Ishikawa (cell line): ENCODE measurements around the gene PSME2.
A peak's percentile ranks its signal among the peaks of the same experiment; 100 is the strongest.

Experiments
- CEBPB ChIP-seq: IDR thresholded peaks from 2 replicates; pipeline ENCODE4 v1.6.1; 2012
- FOXM1 ChIP-seq: IDR thresholded peaks from 2 replicates; pipeline ENCODE4 v1.6.1; 2012; ENCODE audit warnings: low read depth, borderline replicate concordance
- TAF1 ChIP-seq: IDR thresholded peaks from 2 replicates; pipeline ENCODE4 v1.6.1; 2012; ENCODE audit warnings: low read depth, mild to moderate bottlenecking
- TCF12 ChIP-seq: IDR thresholded peaks from 2 replicates; pipeline ENCODE4 v1.6.1; 2012; ENCODE audit warnings: low read depth
- TF ChIP-seq, protein P1 (sequence below): IDR thresholded peaks from 2 replicates; pipeline ENCODE4 v1.6.1; 2012; ENCODE audit warnings: low read depth, mild to moderate bottlenecking

DNA sequence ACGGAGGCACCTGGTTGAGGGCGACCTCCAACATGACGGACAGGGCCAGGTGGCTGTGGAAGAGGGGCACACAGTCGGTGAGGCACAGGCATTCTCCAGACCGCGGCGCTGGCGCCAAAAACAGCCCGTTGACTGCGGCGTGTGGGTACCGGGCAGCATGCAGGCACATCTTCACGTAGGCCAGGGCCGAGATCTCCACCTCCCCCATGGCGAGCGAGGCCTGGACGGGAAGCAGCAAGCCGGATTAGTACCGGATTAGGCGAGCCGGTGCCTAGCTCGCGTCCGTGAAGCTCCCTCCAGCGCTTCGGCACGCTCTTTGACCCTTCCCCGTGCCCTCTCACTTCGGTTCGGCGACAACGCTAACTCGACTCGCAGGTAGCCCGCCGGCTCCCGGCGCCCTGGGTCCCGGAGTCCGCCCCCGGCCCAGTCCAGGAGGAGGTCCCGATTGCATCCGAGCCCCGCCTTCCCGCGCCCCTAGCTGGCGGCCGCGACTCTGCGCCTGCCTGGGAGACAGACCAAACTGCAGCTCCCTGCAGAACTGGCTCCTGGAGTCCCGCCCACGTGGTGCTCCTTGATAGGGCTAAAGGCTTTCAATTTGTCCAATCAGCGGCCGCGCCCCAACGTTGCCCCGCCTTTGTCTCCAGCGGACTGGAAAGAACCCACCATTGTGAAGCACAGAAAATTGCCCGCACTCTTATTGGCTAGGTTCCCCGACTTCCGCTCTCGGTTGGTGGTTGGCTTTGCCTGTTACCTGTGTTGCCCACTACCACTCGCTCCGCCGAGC is 5.1 kb downstream of the PSME2 start, which contains the start of gene EMC9:
- TF ChIP-seq TAF1 (peak; percentile 95), CEBPB (no peak), TCF12 (peak; percentile 48), FOXM1 (peak; percentile 74; the same call in 1 of the 2 replicates)
- TF ChIP-seq, protein P1, sequence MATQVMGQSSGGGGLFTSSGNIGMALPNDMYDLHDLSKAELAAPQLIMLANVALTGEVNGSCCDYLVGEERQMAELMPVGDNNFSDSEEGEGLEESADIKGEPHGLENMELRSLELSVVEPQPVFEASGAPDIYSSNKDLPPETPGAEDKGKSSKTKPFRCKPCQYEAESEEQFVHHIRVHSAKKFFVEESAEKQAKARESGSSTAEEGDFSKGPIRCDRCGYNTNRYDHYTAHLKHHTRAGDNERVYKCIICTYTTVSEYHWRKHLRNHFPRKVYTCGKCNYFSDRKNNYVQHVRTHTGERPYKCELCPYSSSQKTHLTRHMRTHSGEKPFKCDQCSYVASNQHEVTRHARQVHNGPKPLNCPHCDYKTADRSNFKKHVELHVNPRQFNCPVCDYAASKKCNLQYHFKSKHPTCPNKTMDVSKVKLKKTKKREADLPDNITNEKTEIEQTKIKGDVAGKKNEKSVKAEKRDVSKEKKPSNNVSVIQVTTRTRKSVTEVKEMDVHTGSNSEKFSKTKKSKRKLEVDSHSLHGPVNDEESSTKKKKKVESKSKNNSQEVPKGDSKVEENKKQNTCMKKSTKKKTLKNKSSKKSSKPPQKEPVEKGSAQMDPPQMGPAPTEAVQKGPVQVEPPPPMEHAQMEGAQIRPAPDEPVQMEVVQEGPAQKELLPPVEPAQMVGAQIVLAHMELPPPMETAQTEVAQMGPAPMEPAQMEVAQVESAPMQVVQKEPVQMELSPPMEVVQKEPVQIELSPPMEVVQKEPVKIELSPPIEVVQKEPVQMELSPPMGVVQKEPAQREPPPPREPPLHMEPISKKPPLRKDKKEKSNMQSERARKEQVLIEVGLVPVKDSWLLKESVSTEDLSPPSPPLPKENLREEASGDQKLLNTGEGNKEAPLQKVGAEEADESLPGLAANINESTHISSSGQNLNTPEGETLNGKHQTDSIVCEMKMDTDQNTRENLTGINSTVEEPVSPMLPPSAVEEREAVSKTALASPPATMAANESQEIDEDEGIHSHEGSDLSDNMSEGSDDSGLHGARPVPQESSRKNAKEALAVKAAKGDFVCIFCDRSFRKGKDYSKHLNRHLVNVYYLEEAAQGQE = no peak
